HG02759 (cell line): ENCODE data around the gene CLEC18C.
"Not testable (repeated sequence)": the region's sequence is repeated elsewhere in the genome, so short reads cannot be mapped to it uniquely, and the experiment has no call there.

Experiments
- ATAC-seq: cut with Tn5 transposase; IDR thresholded peaks from one replicate; pipeline ENCODE4 v1.9.1; 2021; ENCODE audit warnings: mild to moderate bottlenecking, moderate library complexity; ENCODE audit not compliant: unreplicated experiment

The CLEC18C gene

DNA sequence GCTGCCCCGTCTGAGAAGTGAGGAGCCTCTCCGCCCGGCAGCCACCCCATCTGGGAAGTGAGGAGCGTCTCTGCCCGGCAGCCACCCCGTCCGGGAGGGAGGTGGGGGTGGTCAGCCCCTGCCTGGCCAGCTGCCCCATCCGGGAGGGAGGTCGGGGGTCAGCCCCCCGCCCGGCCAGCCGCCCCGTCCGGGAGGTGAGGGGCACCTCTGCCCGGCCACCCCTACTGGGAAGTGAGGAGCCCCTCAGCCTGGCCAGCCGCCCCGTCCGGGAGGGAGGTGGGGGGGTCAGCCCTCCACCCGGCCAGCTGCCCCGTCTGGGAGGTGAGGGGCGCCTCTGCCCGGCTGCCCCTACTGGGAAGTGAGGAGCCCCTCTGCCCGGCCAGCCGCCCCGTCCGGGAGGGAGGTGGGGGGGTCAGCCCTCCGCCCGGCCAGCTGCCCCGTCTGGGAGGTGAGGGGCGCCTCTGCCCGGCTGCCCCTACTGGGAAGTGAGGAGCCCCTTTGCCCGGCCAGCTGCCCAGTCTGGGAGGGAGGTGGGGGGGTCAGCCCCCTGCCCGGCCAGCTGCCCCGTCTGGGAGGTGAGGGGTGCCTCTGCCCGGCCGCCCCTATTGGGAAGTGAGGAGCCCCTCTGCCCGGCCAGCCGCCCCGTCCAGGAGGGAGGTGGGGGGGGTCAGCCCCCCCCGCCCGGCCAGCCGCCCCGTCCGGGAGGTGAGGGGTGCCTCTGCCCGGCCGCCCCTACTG, 31.2 kb downstream of the CLEC18C start:
- not testable (repeated sequence) for ATAC-seq

DNA sequence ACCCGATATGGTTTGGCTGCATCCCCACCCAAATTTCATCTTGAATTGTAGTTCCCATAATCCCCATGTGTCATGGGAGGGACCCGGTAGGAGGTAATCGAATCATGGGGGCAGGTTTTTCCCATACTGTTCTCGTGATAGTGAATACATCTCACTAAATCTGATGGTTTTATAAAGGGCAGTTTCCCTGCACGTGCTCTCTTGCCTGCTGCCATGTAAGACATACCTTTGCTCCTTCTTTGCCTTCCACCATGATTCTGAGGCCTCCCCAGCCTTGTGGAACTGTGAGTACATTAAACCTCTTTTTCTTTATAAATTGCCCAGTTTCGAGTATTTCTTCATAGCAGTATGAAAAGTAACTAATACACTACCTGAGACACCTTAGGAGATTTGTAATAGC, 32.8 kb downstream of the CLEC18C start:
- not testable (repeated sequence) for ATAC-seq

DNA sequence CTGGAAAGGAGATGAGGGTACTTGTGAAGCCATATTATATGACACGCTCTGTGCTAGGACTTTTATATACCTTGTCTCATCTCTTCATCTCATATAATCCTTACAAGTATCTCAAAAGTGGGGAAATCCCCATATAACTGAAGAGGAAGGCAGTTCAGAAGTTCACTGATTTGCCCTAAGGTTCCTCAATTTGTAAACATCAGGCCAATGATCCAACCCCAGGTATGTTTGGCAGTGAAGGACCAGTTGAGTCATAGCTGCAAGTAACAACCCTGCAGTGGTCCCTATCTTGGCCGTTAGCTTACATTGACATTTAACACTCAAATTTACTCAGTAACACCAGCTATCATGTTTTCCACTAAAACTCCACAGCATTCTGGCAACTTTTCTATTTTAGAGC, 45.0 kb downstream of the CLEC18C start:
- ATAC-seq = not testable (repeated sequence)

DNA sequence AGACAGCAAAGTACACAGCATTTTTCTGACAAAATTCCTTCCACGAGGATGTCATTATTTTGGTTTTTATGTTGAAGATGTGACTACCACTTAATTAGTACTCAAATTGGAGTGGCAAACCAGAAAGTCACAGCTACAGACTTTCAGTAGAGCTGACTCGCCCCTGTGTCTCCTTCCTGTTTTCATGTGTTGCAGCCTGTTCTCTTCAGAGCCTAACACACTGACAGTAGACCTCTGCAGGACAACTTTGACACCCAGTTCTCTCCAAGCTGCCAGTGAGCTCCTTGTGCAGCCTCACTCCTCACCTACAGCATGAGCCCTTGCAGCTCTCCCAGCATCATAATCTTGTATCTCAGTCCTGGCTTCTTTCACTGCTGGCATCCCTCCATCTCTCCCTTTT, 49.0 kb downstream of the CLEC18C start:
- ATAC-seq = not testable (repeated sequence)

DNA sequence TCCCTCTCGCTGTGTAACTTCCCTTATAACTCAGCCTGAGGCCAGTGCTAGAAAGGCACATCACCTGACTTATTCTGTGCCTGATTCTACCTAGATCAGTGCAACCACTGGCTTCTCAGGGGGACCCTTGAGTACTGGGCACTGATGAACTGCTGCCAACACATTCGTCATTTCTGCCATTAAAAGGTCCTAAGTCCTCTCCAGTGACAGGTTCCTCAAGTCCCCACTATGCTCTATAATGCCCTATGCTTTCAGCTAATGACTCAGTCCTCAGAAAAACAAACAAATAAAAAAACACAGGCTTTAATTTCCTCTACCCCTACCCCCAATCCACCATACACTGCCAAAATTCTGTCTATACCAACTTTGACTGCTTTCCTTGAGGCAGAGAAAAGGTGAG, 49.6 kb downstream of the CLEC18C start:
- ATAC-seq = not testable (repeated sequence)

DNA sequence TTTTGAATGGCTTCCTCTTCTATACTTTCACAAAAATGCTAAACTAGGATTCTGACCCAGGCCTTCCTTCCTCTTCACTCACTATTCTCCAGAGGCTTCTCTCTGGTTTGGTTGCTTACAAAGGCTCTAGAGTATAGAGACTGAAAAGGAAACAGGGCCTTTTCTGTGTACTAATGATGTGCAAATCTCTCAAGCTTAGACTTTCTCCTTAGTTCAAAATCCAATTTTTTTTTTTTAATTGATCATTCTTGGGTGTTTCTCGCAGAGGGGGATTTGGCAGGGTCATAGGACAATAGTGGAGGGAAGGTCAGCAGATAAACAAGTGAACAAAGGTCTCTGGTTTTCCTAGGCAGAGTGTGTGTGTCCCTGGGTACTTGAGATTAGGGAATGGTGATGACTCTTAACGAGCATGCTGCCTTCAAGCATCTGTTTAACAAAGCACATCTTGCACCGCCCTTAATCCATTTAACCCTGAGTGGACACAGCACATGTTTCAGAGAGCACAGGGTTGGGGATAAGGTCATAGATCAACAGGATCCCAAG, 50.5 kb downstream of the CLEC18C start:
- ATAC-seq = not testable (repeated sequence)

DNA sequence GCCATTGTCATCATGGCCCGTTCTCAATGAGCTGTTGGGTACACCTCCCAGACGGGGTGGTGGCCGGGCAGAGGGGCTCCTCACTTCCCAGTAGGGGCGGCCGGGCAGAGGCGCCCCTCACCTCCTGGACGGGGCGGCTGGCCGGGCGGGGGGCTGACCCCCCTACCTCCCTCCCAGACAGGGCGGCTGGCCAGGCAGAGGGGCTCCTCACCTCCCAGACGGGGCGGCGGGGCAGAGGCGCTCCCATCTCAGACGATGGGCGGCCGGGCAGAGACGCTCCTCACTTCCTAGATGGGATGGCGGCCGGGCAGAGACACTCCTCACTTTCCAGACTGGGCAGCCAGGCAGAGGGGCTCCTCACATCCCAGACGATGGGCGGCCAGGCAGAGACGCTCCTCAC, 51.1 kb downstream of the CLEC18C start:
- ATAC-seq = not testable (repeated sequence)

DNA sequence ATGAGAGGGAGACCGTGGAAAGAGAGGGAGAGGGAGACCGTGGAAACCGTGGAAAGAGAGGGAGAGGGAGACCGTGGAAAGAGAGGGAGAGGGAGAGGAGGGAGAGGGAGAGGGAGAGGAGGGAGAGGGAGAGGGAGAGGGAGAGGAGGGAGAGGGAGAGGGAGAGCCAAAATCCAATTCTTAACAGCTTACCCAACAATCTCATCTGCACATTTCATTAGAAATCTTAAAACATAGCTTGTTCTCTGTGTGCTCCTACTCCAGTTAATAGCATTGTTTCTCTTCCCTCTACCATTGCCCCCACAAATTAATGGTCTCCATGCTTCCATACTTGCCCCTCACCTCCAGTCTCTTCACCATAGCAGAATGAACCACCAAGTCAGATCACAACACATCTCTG, 51.8 kb downstream of the CLEC18C start:
- not testable (repeated sequence) for ATAC-seq

DNA sequence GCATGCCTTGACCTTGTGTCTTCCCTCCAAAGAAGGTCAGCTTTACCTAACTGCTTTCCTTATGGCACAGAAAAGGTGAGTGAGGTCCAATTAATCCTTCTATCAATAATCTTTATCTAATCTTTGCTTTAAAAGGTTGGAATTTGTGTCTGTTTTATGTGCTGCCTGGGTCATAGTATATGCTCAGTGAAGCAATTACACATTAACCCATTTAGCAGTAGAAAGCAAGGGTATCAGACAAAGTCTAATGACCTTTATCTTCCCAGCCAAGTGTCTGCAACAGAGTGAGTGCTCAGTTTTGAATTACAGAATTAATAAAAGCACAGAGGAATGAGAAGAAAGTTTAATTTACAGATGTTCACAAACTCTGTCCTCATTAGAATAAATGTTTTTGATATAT, 52.4 kb downstream of the CLEC18C start:
- ATAC-seq = not testable (repeated sequence)

DNA sequence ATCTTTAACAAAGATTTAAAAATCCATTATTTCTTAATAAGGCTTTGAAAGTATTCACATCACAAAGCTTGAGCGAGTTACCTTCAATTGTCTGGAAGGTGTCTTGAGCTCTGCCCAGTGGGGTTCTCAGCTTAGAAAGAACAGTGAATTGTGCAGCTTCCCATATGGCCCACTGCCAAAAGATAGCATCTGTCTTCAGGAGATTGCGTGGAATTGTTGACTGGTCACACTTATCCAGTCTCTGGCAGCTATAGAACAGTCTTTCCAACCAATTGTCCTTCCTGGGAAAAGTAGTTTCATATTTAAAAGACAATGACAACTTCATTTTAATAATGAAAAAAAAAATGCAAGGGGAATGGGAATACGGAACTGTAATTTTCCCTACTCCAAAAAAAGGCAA, 58.2 kb downstream of the CLEC18C start:
- not testable (repeated sequence) for ATAC-seq
